SK-N-SH treated with all-trans-retinoic acid at 6 μM for 48 hours (cell line): Measurements from ENCODE around the gene TDRD15.

Experiments used
- ATAC-seq: fragments of 200-7000 bp; cut with Tn5 transposase; 3 replicates; pipeline ENCODE4 v1.9.1; 2020; ENCODE audit warnings: mild to moderate bottlenecking, moderate library complexity
- ARNTL ChIP-seq: fragments of 450-650 bp; formaldehyde crosslinking; IDR thresholded peaks from 2 replicates; pipeline ENCODE4 v1.5.0; 2020; ENCODE audit warnings: low read depth, mild to moderate bottlenecking, moderate library complexity, borderline replicate concordance
- BACH2 ChIP-seq: fragments of 250-450 bp; sonication (Bioruptor Pico); IDR thresholded peaks from 2 replicates; pipeline ENCODE4 v1.9.0; 2021; ENCODE audit warnings: mild to moderate bottlenecking, borderline replicate concordance
- CSDC2 ChIP-seq: fragments of 250-450 bp; sonication (Bioruptor Pico); IDR thresholded peaks from 2 replicates; pipeline ENCODE4 v1.5.0; 2020; ENCODE audit warnings: mild to moderate bottlenecking, moderate library complexity
- ESRRG ChIP-seq: fragments of 250-450 bp; sonication (Bioruptor Pico); IDR thresholded peaks from 2 replicates; pipeline ENCODE4 v1.6.1; 2021; ENCODE audit warnings: mild to moderate bottlenecking
- GLIS3 ChIP-seq: fragments of 250-450 bp; sonication (Bioruptor Pico); IDR thresholded peaks from 2 replicates; pipeline ENCODE4 v1.5.0; 2020; ENCODE audit warnings: mild to moderate bottlenecking, moderate library complexity
- ISL1 ChIP-seq: fragments of 250-450 bp; sonication (Bioruptor Pico); IDR thresholded peaks from 2 replicates; pipeline ENCODE4 v2.1.2; 2022; ENCODE audit warnings: mild to moderate bottlenecking, moderate library complexity
- OSR1 ChIP-seq: fragments of 250-450 bp; sonication (Bioruptor Pico); IDR thresholded peaks from 2 replicates; pipeline ENCODE4 v1.8.0; 2022; ENCODE audit warnings: moderate library complexity, mild to moderate bottlenecking, inconsistent platforms
- PPARA ChIP-seq: fragments of 250-450 bp; sonication (Bioruptor Pico); IDR thresholded peaks from 2 replicates; pipeline ENCODE4 v1.5.0; 2020; ENCODE audit warnings: mild to moderate bottlenecking, borderline replicate concordance
- RARB ChIP-seq: fragments of 250-450 bp; sonication (Bioruptor Pico); IDR thresholded peaks from 2 replicates; pipeline ENCODE4 v1.8.0; 2021; ENCODE audit warnings: mild to moderate bottlenecking, moderate library complexity
- SNAI2 ChIP-seq: fragments of 250-450 bp; sonication (Bioruptor Pico); IDR thresholded peaks from 2 replicates; pipeline ENCODE4 v1.5.0; 2020; ENCODE audit warnings: mild to moderate bottlenecking, moderate library complexity
- TCF4 ChIP-seq: fragments of 250-450 bp; sonication (Bioruptor Pico); IDR thresholded peaks from 2 replicates; pipeline ENCODE4 v1.8.0; 2021; ENCODE audit warnings: mild to moderate bottlenecking, moderate library complexity, borderline replicate concordance
- TOX ChIP-seq: fragments of 250-450 bp; sonication (Bioruptor Pico); IDR thresholded peaks from 2 replicates; pipeline ENCODE4 v1.8.0; 2021; ENCODE audit warnings: mild to moderate bottlenecking, moderate library complexity, borderline replicate concordance
- ZC3H10 ChIP-seq: fragments of 250-450 bp; sonication (Bioruptor Pico); IDR thresholded peaks from 2 replicates; pipeline ENCODE4 v1.5.1; 2021; ENCODE audit warnings: mild to moderate bottlenecking, moderate library complexity
- ZFP30 ChIP-seq: fragments of 450-650 bp; formaldehyde crosslinking; IDR thresholded peaks from 2 replicates; pipeline ENCODE4 v1.5.0; 2022; ENCODE audit warnings: mild to moderate bottlenecking, moderate library complexity
- ZNF565 ChIP-seq: fragments of 450-650 bp; formaldehyde crosslinking; conservative IDR thresholded peaks from 2 replicates; pipeline ENCODE4 v1.5.0; 2020; ENCODE audit warnings: low read depth, mild to moderate bottlenecking, moderate library complexity
- ZNF70 ChIP-seq: fragments of 450-650 bp; formaldehyde crosslinking; IDR thresholded peaks from 2 replicates; pipeline ENCODE4 v1.5.0; 2020; ENCODE audit warnings: mild to moderate bottlenecking, moderate library complexity
- ZNF8 ChIP-seq: fragments of 450-650 bp; formaldehyde crosslinking; IDR thresholded peaks from 2 replicates; pipeline ENCODE4 v1.5.0; 2020; ENCODE audit warnings: mild to moderate bottlenecking, moderate library complexity
- TF ChIP-seq, protein P1 (sequence below): fragments of 250-450 bp; sonication (Bioruptor Pico); IDR thresholded peaks from 2 replicates; pipeline ENCODE4 v1.5.0; 2020; ENCODE audit warnings: mild to moderate bottlenecking, moderate library complexity
- TF ChIP-seq, protein P2 (sequence below): fragments of 250-450 bp; sonication (Bioruptor Pico); IDR thresholded peaks from 2 replicates; pipeline ENCODE4 v1.5.1; 2020; ENCODE audit warnings: low read depth, mild to moderate bottlenecking, moderate library complexity
- TF ChIP-seq, protein P3 (sequence below): fragments of 250-450 bp; sonication (Bioruptor Pico); IDR thresholded peaks from 2 replicates; pipeline ENCODE4 v1.8.0; 2020; ENCODE audit warnings: mild to moderate bottlenecking, moderate library complexity, borderline replicate concordance
- TF ChIP-seq, protein P4 (sequence below): fragments of 250-450 bp; sonication (Bioruptor Pico); IDR thresholded peaks from 2 replicates; pipeline ENCODE4 v1.5.1; 2021; ENCODE audit warnings: mild to moderate bottlenecking, moderate library complexity
- TF ChIP-seq, protein P5 (sequence below): fragments of 250-450 bp; sonication (Bioruptor Pico); IDR thresholded peaks from 2 replicates; pipeline ENCODE4 v1.8.0; 2021; ENCODE audit warnings: low read depth, mild to moderate bottlenecking, moderate library complexity, borderline replicate concordance

Gene TDRD15

DNA sequence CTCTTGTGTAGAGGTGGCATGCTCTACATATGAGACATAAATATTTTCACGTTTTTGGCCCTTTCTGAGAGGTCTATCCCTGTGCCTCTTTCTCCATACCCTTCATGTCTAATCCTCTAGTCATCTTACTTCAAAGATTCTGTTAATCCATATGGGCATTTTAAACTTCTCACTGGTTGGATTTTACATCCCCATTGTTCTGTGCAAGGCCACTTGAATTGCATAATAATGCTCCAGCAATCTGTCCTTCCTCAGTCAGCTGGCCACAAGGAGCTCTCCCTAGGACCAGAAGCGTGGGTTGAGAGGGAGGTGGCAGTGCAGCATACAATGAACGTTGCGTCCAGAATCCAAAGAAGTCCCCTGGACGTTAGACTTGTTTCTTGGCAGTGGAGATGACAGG is 58.2 kb downstream of the TDRD15 start:
- no peak for ATAC-seq
- TF ChIP-seq GLIS3 (CRISPR knock-in tag) (no peak), ZNF565 (CRISPR knock-in tag) (no peak), ZC3H10 (CRISPR knock-in tag) (no peak), TCF4 (CRISPR knock-in tag) (no peak), RARB (CRISPR knock-in tag) (no peak), ISL1 (CRISPR knock-in tag) (no peak), OSR1 (no peak), TOX (CRISPR knock-in tag) (no peak), ESRRG (no peak), BACH2 (CRISPR knock-in tag) (no peak), PPARA (CRISPR knock-in tag) (no peak), ZFP30 (CRISPR knock-in tag) (no peak), ZNF70 (CRISPR knock-in tag) (no peak), ZNF8 (CRISPR knock-in tag) (no peak), ARNTL (CRISPR knock-in tag) (no peak)
- TF ChIP-seq, protein P1, sequence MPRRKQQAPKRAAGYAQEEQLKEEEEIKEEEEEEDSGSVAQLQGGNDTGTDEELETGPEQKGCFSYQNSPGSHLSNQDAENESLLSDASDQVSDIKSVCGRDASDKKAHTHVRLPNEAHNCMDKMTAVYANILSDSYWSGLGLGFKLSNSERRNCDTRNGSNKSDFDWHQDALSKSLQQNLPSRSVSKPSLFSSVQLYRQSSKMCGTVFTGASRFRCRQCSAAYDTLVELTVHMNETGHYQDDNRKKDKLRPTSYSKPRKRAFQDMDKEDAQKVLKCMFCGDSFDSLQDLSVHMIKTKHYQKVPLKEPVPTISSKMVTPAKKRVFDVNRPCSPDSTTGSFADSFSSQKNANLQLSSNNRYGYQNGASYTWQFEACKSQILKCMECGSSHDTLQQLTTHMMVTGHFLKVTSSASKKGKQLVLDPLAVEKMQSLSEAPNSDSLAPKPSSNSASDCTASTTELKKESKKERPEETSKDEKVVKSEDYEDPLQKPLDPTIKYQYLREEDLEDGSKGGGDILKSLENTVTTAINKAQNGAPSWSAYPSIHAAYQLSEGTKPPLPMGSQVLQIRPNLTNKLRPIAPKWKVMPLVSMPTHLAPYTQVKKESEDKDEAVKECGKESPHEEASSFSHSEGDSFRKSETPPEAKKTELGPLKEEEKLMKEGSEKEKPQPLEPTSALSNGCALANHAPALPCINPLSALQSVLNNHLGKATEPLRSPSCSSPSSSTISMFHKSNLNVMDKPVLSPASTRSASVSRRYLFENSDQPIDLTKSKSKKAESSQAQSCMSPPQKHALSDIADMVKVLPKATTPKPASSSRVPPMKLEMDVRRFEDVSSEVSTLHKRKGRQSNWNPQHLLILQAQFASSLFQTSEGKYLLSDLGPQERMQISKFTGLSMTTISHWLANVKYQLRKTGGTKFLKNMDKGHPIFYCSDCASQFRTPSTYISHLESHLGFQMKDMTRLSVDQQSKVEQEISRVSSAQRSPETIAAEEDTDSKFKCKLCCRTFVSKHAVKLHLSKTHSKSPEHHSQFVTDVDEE (CRISPR knock-in tag), result no peak
- TF ChIP-seq, protein P2, sequence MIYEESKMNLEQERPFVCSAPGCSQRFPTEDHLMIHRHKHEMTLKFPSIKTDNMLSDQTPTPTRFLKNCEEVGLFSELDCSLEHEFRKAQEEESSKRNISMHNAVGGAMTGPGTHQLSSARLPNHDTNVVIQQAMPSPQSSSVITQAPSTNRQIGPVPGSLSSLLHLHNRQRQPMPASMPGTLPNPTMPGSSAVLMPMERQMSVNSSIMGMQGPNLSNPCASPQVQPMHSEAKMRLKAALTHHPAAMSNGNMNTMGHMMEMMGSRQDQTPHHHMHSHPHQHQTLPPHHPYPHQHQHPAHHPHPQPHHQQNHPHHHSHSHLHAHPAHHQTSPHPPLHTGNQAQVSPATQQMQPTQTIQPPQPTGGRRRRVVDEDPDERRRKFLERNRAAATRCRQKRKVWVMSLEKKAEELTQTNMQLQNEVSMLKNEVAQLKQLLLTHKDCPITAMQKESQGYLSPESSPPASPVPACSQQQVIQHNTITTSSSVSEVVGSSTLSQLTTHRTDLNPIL (CRISPR knock-in tag), result no peak
- TF ChIP-seq, protein P3, sequence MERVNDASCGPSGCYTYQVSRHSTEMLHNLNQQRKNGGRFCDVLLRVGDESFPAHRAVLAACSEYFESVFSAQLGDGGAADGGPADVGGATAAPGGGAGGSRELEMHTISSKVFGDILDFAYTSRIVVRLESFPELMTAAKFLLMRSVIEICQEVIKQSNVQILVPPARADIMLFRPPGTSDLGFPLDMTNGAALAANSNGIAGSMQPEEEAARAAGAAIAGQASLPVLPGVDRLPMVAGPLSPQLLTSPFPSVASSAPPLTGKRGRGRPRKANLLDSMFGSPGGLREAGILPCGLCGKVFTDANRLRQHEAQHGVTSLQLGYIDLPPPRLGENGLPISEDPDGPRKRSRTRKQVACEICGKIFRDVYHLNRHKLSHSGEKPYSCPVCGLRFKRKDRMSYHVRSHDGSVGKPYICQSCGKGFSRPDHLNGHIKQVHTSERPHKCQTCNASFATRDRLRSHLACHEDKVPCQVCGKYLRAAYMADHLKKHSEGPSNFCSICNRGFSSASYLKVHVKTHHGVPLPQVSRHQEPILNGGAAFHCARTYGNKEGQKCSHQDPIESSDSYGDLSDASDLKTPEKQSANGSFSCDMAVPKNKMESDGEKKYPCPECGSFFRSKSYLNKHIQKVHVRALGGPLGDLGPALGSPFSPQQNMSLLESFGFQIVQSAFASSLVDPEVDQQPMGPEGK, result no peak
- TF ChIP-seq, protein P4, sequence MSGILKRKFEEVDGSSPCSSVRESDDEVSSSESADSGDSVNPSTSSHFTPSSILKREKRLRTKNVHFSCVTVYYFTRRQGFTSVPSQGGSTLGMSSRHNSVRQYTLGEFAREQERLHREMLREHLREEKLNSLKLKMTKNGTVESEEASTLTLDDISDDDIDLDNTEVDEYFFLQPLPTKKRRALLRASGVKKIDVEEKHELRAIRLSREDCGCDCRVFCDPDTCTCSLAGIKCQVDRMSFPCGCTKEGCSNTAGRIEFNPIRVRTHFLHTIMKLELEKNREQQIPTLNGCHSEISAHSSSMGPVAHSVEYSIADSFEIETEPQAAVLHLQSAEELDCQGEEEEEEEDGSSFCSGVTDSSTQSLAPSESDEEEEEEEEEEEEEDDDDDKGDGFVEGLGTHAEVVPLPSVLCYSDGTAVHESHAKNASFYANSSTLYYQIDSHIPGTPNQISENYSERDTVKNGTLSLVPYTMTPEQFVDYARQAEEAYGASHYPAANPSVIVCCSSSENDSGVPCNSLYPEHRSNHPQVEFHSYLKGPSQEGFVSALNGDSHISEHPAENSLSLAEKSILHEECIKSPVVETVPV (CRISPR knock-in tag), result no peak
- TF ChIP-seq, all 23 proteins: peak for 0

DNA sequence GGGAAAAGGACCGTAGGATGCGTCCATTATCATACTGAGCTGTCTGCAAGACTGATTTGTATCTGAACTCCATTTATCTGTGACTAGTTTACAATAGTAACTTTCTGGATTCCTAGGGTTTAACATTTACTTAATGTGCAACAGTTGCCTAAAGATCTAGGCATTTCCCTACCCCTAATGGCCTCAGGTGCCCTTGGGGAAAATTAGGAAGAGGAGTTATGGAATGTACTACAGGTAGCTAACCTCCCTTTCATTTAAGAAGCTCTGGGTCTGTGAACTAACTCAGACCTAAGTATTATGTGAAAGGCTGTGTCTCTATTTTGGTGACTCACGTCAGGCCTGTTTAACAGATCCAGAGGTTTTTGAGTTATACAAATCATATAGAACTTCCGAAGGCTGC is 59.5 kb downstream of the TDRD15 start:
- ATAC-seq, result no peak
- no peak for TF ChIP-seq BACH2 (CRISPR knock-in tag)
- TF ChIP-seq TCF4 (CRISPR knock-in tag), result no peak
- TF ChIP-seq TOX (CRISPR knock-in tag), result no peak
- TF ChIP-seq, protein P2 (CRISPR knock-in tag), result no peak
- no peak for TF ChIP-seq ZC3H10 (CRISPR knock-in tag)
- TF ChIP-seq OSR1, result no peak
- TF ChIP-seq ZNF8 (CRISPR knock-in tag), result no peak
- TF ChIP-seq, protein P5, sequence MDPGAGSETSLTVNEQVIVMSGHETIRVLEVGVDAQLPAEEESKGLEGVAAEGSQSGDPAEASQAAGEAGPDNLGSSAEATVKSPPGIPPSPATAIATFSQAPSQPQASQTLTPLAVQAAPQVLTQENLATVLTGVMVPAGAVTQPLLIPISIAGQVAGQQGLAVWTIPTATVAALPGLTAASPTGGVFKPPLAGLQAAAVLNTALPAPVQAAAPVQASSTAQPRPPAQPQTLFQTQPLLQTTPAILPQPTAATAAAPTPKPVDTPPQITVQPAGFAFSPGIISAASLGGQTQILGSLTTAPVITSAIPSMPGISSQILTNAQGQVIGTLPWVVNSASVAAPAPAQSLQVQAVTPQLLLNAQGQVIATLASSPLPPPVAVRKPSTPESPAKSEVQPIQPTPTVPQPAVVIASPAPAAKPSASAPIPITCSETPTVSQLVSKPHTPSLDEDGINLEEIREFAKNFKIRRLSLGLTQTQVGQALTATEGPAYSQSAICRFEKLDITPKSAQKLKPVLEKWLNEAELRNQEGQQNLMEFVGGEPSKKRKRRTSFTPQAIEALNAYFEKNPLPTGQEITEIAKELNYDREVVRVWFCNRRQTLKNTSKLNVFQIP (CRISPR knock-in tag), result no peak
- no peak for TF ChIP-seq RARB (CRISPR knock-in tag)
- no peak for TF ChIP-seq ZNF565 (CRISPR knock-in tag)
- no peak for TF ChIP-seq ESRRG
- TF ChIP-seq GLIS3 (CRISPR knock-in tag), result no peak
- no peak for TF ChIP-seq CSDC2 (CRISPR knock-in tag)
- TF ChIP-seq ARNTL (CRISPR knock-in tag), result no peak
- TF ChIP-seq, protein P1 (CRISPR knock-in tag), result no peak
- TF ChIP-seq SNAI2 (CRISPR knock-in tag), result no peak
- TF ChIP-seq, protein P4 (CRISPR knock-in tag), result no peak
- TF ChIP-seq ZFP30 (CRISPR knock-in tag), result no peak
